CD4-positive, alpha-beta T cell treated with Interleukin-17A for 4 hours (primary cell): ENCODE measurements around the gene LDLRAD2.

Experiments used
- DNase-seq: peaks from one replicate; pipeline ENCODE4 v3.0.0-alpha.2; 2020; ENCODE audit warnings: mixed read lengths

LDLRAD2 gene

GRCh38 chr1:21845646-21846641, 33.9 kb downstream of the LDLRAD2 start:
- no peak for DNase-seq

GRCh38 chr1:21847223-21848205, 35.4 kb downstream of the LDLRAD2 start:
- DNase-seq, result no peak

DNA sequence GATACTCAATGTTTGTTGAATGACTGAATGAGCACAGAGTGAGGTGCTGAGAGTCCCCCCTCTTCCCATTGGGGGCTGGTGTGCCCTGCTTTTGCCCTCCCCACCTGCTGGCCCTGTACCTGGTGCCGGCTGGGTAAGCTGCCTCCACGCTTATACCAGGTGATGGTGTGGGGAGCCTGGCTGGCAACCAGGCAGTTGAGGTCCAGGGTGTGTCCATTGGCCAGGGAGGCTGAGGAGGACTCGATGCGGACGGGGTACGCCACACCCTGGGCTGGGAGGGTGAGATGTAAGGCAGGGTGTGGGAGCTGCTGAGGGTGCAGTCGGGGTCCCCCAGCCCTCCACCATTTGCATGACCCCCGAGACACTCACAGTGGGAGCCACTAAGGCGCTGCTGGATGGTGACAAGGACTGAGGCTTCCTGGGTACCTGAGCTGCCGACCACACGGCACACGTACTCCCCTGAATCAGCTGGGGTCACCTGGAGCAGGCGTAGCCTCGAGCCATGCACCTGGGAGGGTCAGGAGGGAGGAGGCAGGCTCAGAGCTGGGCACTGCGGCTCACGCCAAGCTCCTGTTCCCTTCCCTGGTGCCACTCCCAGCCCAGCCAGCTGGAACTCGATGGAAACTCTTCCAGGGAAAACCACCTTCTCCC, 36.6 kb downstream of the LDLRAD2 start:
- DNase-seq, result no peak

DNA sequence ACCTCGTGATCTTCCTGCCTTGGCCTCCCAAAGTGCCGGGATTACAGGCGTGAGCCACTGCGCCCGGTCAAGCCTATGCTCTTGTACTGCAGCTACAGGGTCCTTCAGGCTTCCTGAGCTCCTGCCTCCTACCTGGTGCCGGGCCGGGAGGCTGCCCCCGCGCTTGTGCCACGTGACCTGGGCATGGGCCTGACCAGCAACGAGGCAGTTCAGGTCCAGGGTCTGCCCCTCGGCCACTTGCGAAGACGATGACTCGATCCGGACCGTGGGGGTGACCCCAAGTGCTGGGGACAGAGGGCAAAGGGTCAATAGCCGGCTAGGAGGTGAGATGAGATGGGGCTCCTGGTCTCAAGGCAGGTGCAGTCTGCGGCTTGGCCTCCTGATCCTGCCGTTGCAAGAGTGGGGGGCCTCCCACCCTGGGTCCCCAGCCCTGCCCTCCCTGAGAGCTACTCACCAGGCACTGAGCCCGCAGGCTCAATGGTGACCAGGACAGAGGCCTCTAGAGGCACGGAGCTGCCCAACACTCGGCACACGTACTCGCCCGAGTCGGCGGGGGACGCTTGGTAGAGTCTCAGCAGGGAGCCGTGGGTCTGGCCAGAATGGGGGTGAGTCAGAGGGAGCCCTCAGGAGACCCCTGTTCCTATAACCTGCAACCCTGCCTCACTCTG, 38.0 kb downstream of the LDLRAD2 start:
- DNase-seq, result no peak

- no peak for DNase-seq
These were observed 39.6 kb downstream of the LDLRAD2 start for GRCh38 chr1:21851430-21852250.

DNA sequence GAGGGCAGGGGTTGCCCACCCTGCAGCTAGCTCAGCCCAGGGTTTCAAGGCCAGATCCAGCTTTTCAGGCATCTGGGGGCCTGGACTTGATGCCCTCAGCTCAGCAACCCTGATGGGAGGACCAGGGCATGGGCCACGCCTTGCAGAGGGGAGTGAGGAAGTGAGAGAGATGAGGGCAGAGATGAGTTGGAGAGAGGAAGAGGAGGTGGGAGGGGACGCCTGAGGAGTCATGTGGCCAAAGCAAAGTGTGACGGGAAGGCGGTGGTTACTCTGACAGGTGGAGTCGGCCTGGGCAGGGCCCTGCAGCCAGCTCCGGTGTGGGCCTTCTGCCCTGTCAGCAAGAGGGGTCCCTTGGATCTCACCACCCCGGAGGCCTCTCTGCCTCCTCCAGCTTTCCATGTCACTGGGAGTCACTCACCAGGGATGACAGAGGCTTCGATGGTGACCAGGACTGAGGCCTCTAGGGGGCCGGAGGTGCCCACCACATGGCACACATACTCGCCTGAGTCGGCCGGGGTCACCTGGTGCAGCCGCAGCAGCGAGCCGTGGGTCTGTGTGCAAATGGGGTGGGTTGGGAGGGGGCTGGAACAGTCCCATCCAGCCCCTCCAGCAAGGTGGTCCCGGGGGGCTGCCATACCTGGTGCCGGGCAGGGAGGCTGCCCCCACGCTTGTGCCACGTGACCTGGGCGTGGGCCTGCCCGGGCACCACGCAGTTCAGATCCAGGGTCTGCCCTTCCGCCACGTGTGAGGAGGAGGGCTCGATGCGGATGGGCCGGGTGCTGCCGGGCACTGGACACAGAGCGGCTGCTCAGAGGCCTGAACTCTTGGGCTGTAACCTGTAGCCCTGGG, 40.4 kb downstream of the LDLRAD2 start:
- no peak for DNase-seq

GRCh38 chr1:21853131-21853427, 41.0 kb downstream of the LDLRAD2 start:
- no peak for DNase-seq

GRCh38 chr1:21854090-21854750, 42.2 kb downstream of the LDLRAD2 start:
- no peak for DNase-seq

- no peak for DNase-seq
These were observed 42.7 kb downstream of the LDLRAD2 start for GRCh38 chr1:21854751-21855131.

- DNase-seq, result no peak
These were observed 43.4 kb downstream of the LDLRAD2 start for GRCh38 chr1:21855257-21856096.

DNA sequence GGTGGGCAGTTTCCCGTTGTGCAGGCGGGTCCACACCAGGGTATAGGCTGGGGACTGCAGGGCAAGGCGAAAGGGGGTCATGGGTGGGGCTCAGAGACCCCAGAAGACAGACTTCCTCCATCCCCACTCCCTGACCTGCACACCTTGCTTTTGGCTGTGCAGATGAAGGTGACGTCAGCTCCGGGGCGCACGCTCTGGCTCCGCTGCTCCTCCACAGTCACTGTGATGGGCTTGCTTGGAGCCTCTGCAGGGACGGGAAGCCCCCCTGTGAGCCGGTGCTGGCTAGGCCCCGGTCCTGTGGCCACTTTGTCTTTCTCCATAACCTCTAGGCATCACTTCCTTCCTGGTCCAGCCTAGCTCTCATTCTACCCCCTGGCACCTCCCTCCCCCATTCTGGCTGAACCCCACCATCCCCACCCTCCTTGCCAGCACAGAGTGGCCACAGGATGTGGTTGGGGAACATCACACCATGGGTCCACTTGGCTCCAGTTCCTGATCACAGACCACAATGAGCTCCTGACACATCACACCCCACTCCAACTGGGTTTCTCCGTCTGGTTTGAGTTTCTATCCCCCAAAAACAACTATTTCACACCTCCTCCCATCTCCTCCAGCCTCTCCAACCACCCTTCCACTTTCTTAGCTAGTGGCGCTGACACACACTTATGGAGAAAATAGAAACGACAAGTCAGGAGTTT, 45.2 kb downstream of the LDLRAD2 start:
- DNase-seq, result no peak

DNA sequence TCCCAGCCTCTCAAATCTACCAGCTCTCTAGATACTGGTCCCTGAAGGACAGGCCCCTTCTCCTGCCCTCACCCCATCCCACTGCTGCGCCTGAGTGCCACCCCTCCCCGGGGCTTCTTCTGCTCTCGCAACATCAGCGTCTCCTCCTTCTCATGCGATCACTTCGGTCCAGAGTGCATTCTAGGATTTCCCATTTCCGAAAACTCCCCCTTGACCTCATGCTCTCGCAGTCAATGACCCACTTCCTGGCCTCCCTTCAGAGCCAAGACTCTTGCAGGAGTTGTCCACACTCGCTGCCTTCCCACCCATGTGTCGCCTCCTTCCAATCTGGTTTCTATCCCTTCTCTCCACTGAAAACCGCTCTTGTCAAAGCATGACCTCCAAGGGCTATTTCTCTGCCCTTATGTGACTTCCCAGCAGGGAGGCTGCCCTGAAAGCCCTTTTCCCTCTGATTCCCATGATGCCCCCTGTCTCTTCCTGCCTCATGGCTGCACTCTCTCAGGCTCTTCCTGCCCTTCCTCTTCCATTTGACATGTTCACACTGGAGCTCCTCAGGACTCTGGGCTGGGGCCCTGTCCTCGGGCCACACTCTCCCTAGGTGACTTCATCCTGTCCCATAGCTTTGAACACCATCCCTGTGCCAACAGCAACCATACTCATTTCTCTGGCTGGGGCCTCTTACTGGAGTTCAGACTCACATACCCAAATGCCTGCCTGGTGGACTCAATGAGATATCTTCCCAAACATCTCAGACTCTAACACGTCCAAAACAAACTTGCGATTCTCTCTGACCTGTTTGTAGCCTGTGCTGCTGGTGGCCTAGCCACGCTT, 46.0 kb downstream of the LDLRAD2 start:
- DNase-seq, result no peak

DNA sequence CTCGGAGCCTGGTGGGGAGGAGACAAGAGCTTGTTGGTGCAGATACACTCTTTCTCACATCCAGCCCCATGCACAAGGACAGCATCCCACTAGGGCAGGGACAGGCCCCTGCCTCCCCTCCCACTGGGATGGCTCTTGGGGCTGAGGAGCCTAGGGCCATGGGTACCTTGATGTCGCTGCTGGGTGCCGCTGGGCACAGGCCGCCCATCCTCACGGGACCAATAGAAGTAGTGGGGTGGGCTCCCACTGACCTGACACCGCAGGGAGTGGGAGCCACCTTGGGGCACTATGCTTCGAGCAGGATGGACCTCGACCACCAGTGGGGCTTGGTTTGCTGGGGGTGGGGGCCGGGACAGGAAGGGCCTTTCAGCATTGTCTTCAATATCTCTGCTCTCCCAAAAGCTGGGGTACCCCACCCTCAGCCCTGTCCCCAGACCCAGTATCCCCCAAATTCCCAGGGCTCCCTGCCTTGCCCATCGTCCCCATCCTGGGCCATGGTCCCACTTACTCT, 47.7 kb downstream of the LDLRAD2 start:
- no peak for DNase-seq

- no peak for DNase-seq
These were observed 48.9 kb downstream of the LDLRAD2 start for GRCh38 chr1:21860971-21861370.

GRCh38 chr1:21861602-21862429, 49.8 kb downstream of the LDLRAD2 start:
- no peak for DNase-seq

DNA sequence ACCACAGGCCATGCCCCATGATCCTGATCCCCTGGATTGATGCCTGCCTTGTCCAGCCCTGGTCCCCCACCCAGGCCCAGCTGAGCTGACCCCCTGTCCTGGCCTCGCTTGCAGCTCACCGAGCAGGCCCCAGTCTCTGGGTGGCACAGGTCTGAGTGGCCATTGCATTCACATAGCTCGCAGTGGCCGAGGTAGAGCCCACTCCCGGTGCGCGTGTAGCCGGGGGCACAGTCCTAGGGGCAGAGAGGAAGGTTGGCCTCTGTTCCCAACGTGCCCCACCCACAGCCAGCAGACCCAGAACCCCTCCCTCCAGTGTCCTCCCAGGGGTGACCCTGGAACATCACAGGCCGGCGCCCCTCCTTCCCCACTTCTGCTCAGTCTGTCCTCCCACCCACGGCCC, 51.9 kb downstream of the LDLRAD2 start:
- DNase-seq, result no peak
